ENCODE measurements around the gene HTR6.
"Not testable (repeated sequence)": the region's sequence is repeated elsewhere in the genome, so short reads cannot be mapped to it uniquely, and the experiment has no call there.

Gene HTR6

GRCh38 chr1:19664453-19665185 is at the start of gene HTR6:
Gene HTR6 (plus strand): TSS chr1:19664875. CDS start chr1:19665754, 879 bp downstream.
- DNase-seq, result peak in 1 of 2 experiments; percentile 45

GRCh38 chr1:19615438-19615837 is 49.2 kb upstream of the HTR6 start:
- no peak for DNase-seq

DNA sequence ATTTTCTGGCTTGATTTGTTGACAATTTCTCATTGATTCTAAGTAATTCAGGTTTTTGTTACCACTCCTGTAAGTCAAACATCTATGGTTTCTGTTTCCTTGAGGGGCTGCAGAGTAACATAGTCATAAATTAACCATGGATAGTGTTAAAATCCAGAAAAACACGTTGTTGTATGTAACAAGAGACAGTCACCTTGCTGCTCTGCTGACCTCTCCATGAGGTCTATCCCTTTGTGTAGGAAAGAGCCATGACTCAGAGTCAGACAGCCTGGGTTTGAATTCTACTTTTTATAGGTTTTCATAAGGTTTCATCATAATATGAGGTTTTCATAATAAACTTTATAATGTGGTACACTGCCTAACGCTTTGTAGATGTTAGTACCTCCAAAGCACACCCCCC is 48.2 kb upstream of the HTR6 start:
- DNase-seq, result no peak

GRCh38 chr1:19617376-19617775 is 47.3 kb upstream of the HTR6 start:
- DNase-seq, result no peak

- no peak for DNase-seq
Observed at GRCh38 chr1:19618428-19618827, 46.2 kb upstream of the HTR6 start.

DNA sequence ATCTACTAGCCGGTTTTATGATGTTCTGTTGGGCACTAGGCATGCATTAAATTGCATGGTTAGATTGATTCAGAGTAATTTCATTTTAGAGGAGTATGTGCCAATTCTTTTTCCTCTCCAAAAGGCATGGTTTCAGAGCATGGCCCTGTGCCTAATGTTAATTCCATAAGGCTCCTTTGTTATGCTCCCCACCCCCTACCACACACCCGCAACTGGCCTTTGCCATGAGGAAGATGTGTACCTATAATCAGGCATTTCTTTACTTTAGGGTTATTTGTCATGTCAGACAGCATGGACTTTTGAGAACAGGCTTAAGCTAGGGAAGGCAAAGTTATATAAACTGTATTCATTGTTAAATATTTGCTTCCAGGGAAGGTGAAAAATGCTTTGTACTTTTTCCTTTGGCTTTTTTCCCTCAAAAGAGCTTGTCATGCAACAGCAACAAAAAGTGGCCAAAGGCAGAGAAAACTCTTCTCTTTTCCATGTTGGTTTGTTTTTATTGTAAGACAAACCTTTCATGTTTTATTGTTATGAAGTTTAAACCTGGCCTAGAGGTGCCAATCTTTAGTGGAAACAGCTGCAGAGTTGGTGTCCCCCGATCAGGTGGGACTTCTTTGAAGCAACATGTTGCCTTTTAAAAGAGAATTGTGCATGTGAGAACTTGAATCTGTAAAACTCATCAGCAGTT is 44.8 kb upstream of the HTR6 start:
- no peak for DNase-seq

GRCh38 chr1:19620786-19621185 is 43.9 kb upstream of the HTR6 start:
- no peak for DNase-seq

DNA sequence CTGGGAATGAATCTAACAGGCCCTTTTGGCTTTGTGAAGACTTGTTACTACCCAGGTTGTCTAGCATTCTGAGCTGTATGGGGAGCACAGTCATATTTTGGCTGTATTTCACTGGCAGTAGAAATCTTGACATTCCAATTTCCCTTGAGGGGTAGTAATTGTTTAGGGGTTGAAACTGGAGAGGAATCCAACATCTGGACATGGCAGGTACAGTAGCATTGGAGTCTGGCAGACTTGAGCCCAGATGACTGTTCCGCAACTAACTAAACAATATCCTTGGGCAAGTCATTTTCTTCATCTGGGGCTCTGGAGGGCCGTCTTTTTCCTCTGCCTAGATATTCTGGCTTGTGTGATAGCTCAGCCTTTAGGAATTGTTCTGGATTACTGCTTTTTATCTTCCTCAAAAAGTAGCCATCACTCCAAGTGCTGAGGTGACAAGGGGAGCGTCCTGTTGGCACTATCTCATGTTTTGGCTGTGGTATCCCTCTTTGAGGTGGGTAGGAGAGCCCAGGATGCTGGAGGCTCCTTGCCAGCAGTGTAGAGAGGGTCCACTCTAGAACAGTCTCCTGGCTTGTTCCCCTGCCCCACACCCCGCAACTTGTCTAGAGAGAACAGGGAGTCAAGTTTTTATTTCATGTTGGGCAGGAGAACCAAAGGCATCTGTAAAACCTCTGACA is 43.3 kb upstream of the HTR6 start:
- no peak for DNase-seq

DNA sequence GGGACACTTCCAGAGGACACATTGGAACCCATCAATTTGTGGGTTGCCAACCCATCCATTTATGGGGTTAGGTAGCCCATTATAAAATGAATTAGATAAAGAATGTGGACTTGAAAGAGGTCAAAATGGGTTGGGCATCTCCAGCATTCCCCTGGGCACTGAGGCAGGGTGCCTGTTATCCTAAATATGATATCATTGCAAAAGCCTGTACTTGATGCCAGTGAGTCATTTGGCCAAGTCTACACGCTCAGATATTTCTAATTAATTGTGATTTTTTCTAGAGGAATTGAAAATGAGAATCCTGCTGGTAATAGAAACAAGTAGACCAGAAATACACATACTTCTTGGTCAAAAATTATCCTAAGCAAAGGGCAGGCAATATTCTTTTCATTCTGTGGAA is 42.5 kb upstream of the HTR6 start:
- no peak for DNase-seq

DNA sequence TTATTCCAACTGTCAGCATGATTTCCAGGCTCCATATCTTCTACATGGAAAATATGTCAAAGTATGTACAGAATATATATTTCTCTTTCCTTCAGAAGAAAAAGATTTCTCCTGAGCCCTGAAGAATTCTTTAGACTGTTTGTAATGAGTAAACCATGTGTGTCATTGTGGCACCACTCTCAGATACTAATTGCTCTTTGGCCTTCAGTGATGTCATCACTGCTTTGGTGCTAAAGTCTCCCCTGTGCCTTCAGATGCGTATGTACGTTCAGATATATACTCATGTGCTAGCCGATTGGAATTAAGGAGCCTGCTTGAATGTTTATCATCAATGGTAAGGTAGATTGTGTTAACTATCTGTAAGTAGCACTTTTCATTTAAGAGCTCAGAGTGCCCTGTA is 41.2 kb upstream of the HTR6 start:
- no peak for DNase-seq

DNA sequence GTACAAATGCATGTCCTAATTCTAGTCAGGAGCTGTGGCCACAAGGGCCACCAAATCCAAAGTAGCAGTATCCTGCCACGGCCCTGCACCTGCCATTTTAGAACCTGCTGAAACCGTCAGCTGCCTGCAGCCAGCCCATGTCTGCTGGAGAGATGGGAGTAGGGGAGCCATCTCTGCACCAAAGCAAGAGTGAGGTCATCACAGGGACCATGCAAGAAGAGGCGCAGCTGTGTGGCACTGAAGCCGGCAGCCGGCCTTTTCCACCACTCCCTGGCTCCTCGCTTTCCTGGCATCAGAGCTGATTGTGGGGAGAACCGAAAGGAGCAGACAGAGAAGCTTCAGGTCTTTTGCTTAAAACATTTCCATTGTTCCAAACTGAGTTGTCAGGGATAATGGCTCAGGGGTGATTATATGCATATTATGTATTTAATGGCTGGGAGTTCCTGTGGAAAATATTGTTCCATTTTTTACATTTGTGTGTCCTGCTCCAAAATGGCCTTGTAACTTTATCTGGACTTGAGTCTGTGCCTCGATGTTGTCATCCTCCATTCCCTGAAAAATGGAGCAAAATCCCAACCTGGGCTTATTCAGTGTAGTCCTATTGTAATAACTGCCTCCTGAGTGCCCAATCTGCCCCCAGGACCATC is 39.3 kb upstream of the HTR6 start:
- no peak for DNase-seq

DNA sequence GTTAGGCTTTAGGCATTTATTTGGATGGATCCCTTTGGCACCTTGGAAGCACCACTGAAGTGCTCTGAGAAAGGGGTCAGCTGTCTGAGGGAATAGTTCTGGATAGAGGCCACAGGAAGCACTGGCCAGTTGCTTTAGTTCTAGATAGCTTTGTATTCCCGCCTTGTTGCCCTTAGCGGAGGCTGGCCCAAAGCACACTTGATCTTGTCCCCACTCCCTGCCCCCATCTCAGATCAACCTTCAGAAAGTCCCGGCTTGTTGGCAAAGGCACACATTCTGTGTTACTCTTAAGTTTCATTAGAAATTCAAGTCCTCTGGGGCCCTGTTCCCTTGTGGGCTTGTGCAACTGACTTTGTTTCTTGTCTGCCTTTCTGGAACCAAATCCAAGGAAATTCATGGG is 35.8 kb upstream of the HTR6 start:
- no peak for DNase-seq

- DNase-seq, result no peak
Observed at GRCh38 chr1:19629357-19629756, 35.3 kb upstream of the HTR6 start.

DNA sequence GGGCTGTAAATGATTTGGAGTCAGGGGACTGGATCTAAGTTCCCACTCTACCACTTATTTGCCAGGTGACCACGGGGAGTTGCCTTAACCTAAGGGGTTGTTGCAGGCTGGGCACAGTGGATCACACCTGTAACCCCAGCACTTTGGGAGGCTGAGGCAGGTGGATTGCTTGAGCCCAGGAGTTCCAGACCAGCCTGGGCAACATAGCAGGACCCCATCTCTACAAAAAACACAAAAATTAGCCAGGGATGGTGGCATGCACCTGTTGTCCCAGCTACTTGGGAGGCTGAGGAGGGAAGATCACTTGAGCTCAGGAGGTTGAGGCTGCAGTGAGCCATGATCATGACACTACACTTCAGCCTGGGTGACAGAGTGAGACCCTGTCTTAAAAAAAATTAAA is 34.5 kb upstream of the HTR6 start:
- DNase-seq, result not testable (repeated sequence)

- DNase-seq, result no peak
Observed at GRCh38 chr1:19630720-19631395, 33.8 kb upstream of the HTR6 start.

DNA sequence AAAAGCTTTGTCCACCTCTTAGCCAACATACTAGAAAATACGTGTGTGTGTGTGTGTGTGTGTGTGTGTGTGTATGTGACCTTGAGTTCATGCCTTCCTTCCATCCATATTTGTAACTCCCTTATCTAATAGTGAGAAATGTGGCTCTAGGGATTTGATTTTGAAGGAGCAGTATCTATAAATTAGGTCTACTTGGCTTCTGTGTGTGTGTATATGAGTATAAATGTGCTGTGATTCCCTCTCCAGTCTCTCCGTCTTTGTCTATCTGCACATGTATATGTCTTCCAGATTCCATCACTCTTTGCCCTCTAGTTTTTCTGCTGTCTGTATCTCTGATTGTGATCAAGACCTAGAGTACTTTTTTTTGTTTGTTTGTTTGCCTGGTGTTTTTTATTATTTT is 32.5 kb upstream of the HTR6 start:
- no peak for DNase-seq

DNA sequence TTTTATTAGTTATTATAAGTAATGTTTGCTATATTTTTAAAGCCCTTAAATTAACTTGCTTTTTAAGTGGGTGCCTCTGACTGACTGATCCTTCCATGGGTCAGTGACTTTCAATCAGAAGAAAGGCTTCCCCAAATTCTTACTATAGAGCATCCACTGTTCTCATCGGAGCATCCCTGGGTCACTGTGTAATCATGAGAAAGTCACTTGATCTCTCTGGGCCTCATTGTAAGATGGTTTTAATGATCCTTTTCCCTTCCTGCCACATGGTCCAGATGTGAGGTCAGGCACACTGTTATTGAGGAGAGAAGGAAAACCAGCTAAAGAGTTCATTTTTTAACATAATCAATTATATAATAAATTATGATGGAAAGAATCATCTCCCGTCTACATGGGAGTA is 31.6 kb upstream of the HTR6 start:
- DNase-seq, result no peak

GRCh38 chr1:19635064-19635463 is 29.6 kb upstream of the HTR6 start:
- not testable (repeated sequence) for DNase-seq

- DNase-seq, result no peak
Observed at GRCh38 chr1:19635646-19636045, 29.0 kb upstream of the HTR6 start.

GRCh38 chr1:19636065-19636464 is 28.6 kb upstream of the HTR6 start:
- no peak for DNase-seq

GRCh38 chr1:19636749-19637148 is 27.9 kb upstream of the HTR6 start:
- DNase-seq, result not testable (repeated sequence)

GRCh38 chr1:19637606-19638005 is 27.1 kb upstream of the HTR6 start:
- DNase-seq, result no peak

DNA sequence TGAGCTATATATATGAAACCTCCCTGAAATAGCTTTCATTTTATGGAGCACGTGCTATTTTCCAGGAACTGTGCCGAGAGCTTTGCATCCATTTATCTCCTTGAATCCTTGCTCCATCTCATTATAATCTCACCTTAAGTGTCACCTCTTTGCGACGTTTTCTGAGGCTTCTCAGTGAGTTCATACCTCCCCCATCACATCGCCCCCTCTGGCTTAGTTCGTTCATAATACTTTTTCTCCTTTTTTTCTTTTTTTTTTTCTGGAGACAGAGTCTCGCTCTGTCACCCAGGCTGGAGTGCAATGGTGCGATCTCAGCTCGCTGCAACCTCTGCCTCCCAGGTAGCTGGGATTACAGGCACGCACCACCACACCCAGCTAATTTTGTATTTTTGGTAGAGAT is 25.4 kb upstream of the HTR6 start:
- DNase-seq, result not testable (repeated sequence)
